H9 (cell line): Measurements from ENCODE around the gene SPOCD1. TPM values are rescaled to one million over a fixed set of nuclear protein-coding genes. Genes with fewer than 3 reads are reported as not detected.

ENCODE experiments used
- DNase-seq: peaks from one replicate; pipeline ENCODE4 v3.0.0-alpha.2; 2017
- H2AFZ ChIP-seq: one replicate; pipeline ENCODE4 v1.6.1; 2013; ENCODE audit warnings: mild to moderate bottlenecking, low read length, control low read depth, moderate library complexity
- H2AK5ac ChIP-seq: 2 replicates; pipeline ENCODE4 v1.6.1; 2013; ENCODE audit warnings: low read length, control low read depth, mixed read lengths; ENCODE audit not compliant: insufficient read length
- H2BK120ac ChIP-seq: one replicate; pipeline ENCODE4 v1.6.1; 2013; ENCODE audit warnings: low read depth, mild to moderate bottlenecking, low read length, control low read depth, inconsistent platforms; ENCODE audit not compliant: poor library complexity, severe bottlenecking
- H2BK12ac ChIP-seq: 2 replicates; pipeline ENCODE4 v1.6.1; 2013; ENCODE audit warnings: low read length, control low read depth, mixed read lengths, low read depth; ENCODE audit not compliant: insufficient read length
- H2BK15ac ChIP-seq: 2 replicates; pipeline ENCODE4 v1.6.1; 2013; ENCODE audit warnings: low read depth, low read length, control low read depth
- H2BK20ac ChIP-seq: one replicate; pipeline ENCODE4 v1.6.1; 2013; ENCODE audit warnings: low read depth, mild to moderate bottlenecking, low read length, control low read depth, inconsistent platforms; ENCODE audit not compliant: poor library complexity, severe bottlenecking
- H2BK5ac ChIP-seq: 2 replicates; pipeline ENCODE4 v1.6.1; 2013; ENCODE audit warnings: low read length, control low read depth, mixed read lengths; ENCODE audit not compliant: insufficient read length
- H3K14ac ChIP-seq: 2 replicates; pipeline ENCODE4 v1.6.1; 2013; ENCODE audit warnings: low read length, control low read depth; ENCODE audit not compliant: insufficient read depth
- H3K18ac ChIP-seq: 2 replicates; pipeline ENCODE4 v1.6.1; 2013; ENCODE audit warnings: low read depth, mild to moderate bottlenecking, mixed read lengths, low read length, control low read depth; ENCODE audit not compliant: insufficient read length
- H3K23ac ChIP-seq: 2 replicates; pipeline ENCODE4 v1.6.1; 2013; ENCODE audit warnings: low read length, control low read depth, mixed read lengths, low read depth; ENCODE audit not compliant: insufficient read length
- H3K23me2 ChIP-seq: 2 replicates; pipeline ENCODE4 v1.6.1; 2013; ENCODE audit warnings: low read depth, mild to moderate bottlenecking, mixed read lengths, low read length, control low read depth; ENCODE audit not compliant: insufficient read length, poor library complexity, severe bottlenecking
- H3K27ac ChIP-seq: 2 replicates; pipeline ENCODE4 v1.5.1; 2013; ENCODE audit warnings: low read length, control low read depth, mixed read lengths, low read depth; ENCODE audit not compliant: insufficient read length
- H3K27me3 ChIP-seq: 2 replicates; pipeline ENCODE4 v1.6.1; 2013; ENCODE audit warnings: low read length, control low read depth, inconsistent platforms; ENCODE audit not compliant: insufficient read depth
- H3K4ac ChIP-seq: 2 replicates; pipeline ENCODE4 v1.6.1; 2013; ENCODE audit warnings: low read depth, mild to moderate bottlenecking, control low read depth, inconsistent platforms, low read length, moderate library complexity
- H3K4me1 ChIP-seq: 2 replicates; pipeline ENCODE4 v1.6.1; 2013; ENCODE audit warnings: low read length, control low read depth, inconsistent platforms; ENCODE audit not compliant: insufficient read depth
- H3K4me2 ChIP-seq: 2 replicates; pipeline ENCODE4 v1.6.1; 2013; ENCODE audit warnings: low read length, control low read depth, mixed read lengths; ENCODE audit not compliant: insufficient read length, insufficient read depth
- H3K56ac ChIP-seq: 2 replicates; pipeline ENCODE4 v1.6.1; 2013; ENCODE audit warnings: low read depth, mild to moderate bottlenecking, mixed read lengths, low read length, control low read depth; ENCODE audit not compliant: insufficient read length
- H3K79me1 ChIP-seq: 2 replicates; pipeline ENCODE4 v1.6.1; 2013; ENCODE audit warnings: low read depth, mild to moderate bottlenecking, moderate library complexity, low read length, control low read depth, inconsistent platforms; ENCODE audit not compliant: insufficient read depth, poor library complexity, severe bottlenecking
- H3K79me2 ChIP-seq: 2 replicates; pipeline ENCODE4 v1.6.1; 2013; ENCODE audit warnings: low read length, control low read depth, inconsistent platforms; ENCODE audit not compliant: insufficient read depth
- H3K9ac ChIP-seq: 2 replicates; pipeline ENCODE4 v1.6.1; 2013; ENCODE audit warnings: low read length, control low read depth, mixed read lengths; ENCODE audit not compliant: insufficient read length; ENCODE audit errors: extremely low read depth
- H3K9me3 ChIP-seq: one replicate; pipeline ENCODE4 v1.6.1; 2013; ENCODE audit warnings: low read depth, low read length, inconsistent platforms; ENCODE audit not compliant: control insufficient read depth
- H3T11ph ChIP-seq: one replicate; pipeline ENCODE4 v1.6.1; 2013; ENCODE audit warnings: mild to moderate bottlenecking, low read length, control low read depth, inconsistent platforms
- H4K20me1 ChIP-seq: one replicate; pipeline ENCODE4 v1.6.1; 2013; ENCODE audit not compliant: control insufficient read depth, insufficient read length, insufficient read depth
- H4K5ac ChIP-seq: 2 replicates; pipeline ENCODE4 v1.6.1; 2013; ENCODE audit warnings: low read depth, mild to moderate bottlenecking, mixed read lengths, low read length, control low read depth; ENCODE audit not compliant: insufficient read length
- H4K8ac ChIP-seq: replicated peaks from 2 replicates; pipeline ENCODE4 v1.6.1; 2013; ENCODE audit warnings: low read length, control low read depth, mixed read lengths, low read depth; ENCODE audit not compliant: insufficient read length
- H4K91ac ChIP-seq: 2 replicates; pipeline ENCODE4 v1.6.1; 2013; ENCODE audit warnings: low read depth, mild to moderate bottlenecking, moderate library complexity, mixed read lengths, low read length, control low read depth; ENCODE audit not compliant: insufficient read length
- H3K27ac Mint-ChIP-seq, 3 experiments: 2 replicates in 2 of 3; 3 replicates in 1 of 3; pipeline ENCODE4 v1.8.0; 2020 to 2021; ENCODE audit warnings: mixed read lengths in 3 of 3, mild to moderate bottlenecking in 1 of 3, moderate library complexity in 1 of 3
- H3K27me3 Mint-ChIP-seq: 2 replicates; pipeline ENCODE4 v1.8.0; 2021; ENCODE audit warnings: low read depth, mild to moderate bottlenecking, moderate library complexity, mixed read lengths
- H3K36me3 Mint-ChIP-seq, 3 experiments: 2 replicates in 2 of 3; 3 replicates in 1 of 3; pipeline ENCODE4 v1.8.0; 2020 to 2021; ENCODE audit warnings: low read depth in 3 of 3, mixed read lengths in 3 of 3; ENCODE audit not compliant: insufficient read depth in 1 of 3
- H3K4me1 Mint-ChIP-seq, 2 experiments: 2 replicates each; pipeline ENCODE4 v1.8.0; 2020; ENCODE audit warnings: mixed read lengths in 2 of 2
- H3K4me3 Mint-ChIP-seq, 2 experiments: 2 replicates in 1 of 2; 3 replicates in 1 of 2; pipeline ENCODE4 v1.8.0; 2020 to 2021; ENCODE audit warnings: mild to moderate bottlenecking in 2 of 2, mixed read lengths in 2 of 2, moderate library complexity in 1 of 2
- H3K9me3 Mint-ChIP-seq, 2 experiments: 2 replicates in 1 of 2; 3 replicates in 1 of 2; pipeline ENCODE4 v1.8.0; 2020; ENCODE audit warnings: mild to moderate bottlenecking in 2 of 2, mixed read lengths in 2 of 2, moderate library complexity in 1 of 2
- WGBS: extraction: QIAGEN DNeasy Blood & Tissue Kit; methylation state at CpG from one replicate; pipeline ENCODE4 v1.1.7; 2013; ENCODE audit warnings: missing lambda C conversion rate, low lambda C conversion rate, mixed read lengths; ENCODE audit not compliant: insufficient read length; ENCODE audit errors: extremely low coverage; 5-methylcytosine and 5-hydroxymethylcytosine counted together
- total RNA-seq: library from RNA; stranded (reverse); gene quantifications from 2 replicates; pipeline ENCODE4 v1.2.1, GENCODE V29; 2021
- TF ChIP-seq, protein P1 (sequence below): fragments of 200-600 bp; sonication (generic); conservative IDR thresholded peaks from 3 replicates; pipeline ENCODE4 v1.8.0; 2021; ENCODE audit warnings: antibody characterized with exemption, mild to moderate bottlenecking

SPOCD1 gene
- total RNA-seq, 1 experiment from 2014 or later = 1.5 TPM

DNA sequence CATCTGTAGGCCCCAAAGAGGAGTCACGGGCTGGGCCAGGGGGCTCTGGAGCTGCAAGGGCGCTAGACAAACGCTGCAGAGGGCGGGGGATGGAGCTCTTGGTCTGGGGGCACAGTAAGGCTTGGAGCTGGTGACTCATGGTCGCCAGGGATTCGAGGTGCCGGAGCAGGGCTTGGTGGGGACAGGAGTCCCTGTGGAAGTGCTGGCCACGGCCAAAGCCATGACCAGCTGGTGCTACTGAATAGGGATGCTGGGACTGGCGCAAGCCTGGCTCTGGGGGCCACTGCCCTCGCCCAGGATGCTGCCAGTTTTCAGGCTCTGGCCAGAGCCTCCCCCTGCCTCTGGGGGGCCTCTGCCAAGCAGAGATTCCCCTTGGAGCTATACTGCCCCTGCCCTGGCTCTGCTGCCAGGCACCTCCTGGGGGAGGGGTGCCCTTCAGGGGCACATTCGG, 25.2 kb downstream of the SPOCD1 start:
- no peak overlapping the region for H3K23ac ChIP-seq
- H2BK20ac ChIP-seq = no peak overlapping the region
- no peak overlapping the region for H4K91ac ChIP-seq
- TF ChIP-seq, protein P1, sequence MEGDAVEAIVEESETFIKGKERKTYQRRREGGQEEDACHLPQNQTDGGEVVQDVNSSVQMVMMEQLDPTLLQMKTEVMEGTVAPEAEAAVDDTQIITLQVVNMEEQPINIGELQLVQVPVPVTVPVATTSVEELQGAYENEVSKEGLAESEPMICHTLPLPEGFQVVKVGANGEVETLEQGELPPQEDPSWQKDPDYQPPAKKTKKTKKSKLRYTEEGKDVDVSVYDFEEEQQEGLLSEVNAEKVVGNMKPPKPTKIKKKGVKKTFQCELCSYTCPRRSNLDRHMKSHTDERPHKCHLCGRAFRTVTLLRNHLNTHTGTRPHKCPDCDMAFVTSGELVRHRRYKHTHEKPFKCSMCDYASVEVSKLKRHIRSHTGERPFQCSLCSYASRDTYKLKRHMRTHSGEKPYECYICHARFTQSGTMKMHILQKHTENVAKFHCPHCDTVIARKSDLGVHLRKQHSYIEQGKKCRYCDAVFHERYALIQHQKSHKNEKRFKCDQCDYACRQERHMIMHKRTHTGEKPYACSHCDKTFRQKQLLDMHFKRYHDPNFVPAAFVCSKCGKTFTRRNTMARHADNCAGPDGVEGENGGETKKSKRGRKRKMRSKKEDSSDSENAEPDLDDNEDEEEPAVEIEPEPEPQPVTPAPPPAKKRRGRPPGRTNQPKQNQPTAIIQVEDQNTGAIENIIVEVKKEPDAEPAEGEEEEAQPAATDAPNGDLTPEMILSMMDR = no peak
- H2AFZ ChIP-seq = no peak overlapping the region
- peaks cover 3% of the 10 kb centered on the region; the same call in 1 of the 2 replicates for H3K4me1 ChIP-seq
- no peak overlapping the region for H2BK15ac ChIP-seq
- no peak overlapping the region for H3K56ac ChIP-seq
- H4K5ac ChIP-seq = no peak overlapping the region
- no peak overlapping the region for H3K18ac ChIP-seq
- H4K20me1 ChIP-seq = no peaks in the 10 kb centered on the region
- no peaks in the 10 kb centered on the region for H3K79me1 ChIP-seq
- no peak overlapping the region for H3K4me3 Mint-ChIP-seq
- no peak overlapping the region for H3K27ac Mint-ChIP-seq
- no peak overlapping the region for H2BK12ac ChIP-seq
- H3K4me2 ChIP-seq = no peak overlapping the region
- H3K36me3 Mint-ChIP-seq = no peaks in the 10 kb centered on the region
- H2AK5ac ChIP-seq = no peak overlapping the region
- H3K9ac ChIP-seq = no peak overlapping the region
- H3K4me1 Mint-ChIP-seq = peaks cover 8 to 18% of the 10 kb centered on the region in 2 experiments
- H3K79me2 ChIP-seq = no peaks in the 10 kb centered on the region
- no peak overlapping the region for H3K4ac ChIP-seq
- no peak overlapping the region for H2BK120ac ChIP-seq
- H4K8ac ChIP-seq = no peak overlapping the region
- no peak overlapping the region for H3K27ac ChIP-seq
- no peaks in the 10 kb centered on the region for H3K9me3 Mint-ChIP-seq
- H3K14ac ChIP-seq = no peak overlapping the region
- no peak overlapping the region for H3T11ph ChIP-seq
- no peaks in the 10 kb centered on the region for H3K27me3 ChIP-seq
- H3K9me3 ChIP-seq = no peaks in the 10 kb centered on the region
- H2BK5ac ChIP-seq = no peak overlapping the region
- peak; percentile 20 for DNase-seq
- peaks cover 6% of the 10 kb centered on the region for H3K23me2 ChIP-seq
- no peaks in the 10 kb centered on the region; the same call in 1 of the 2 replicates for H3K27me3 Mint-ChIP-seq
- no CpG with 5 or more reads among the region's 11 CpGs for WGBS
